Smooth muscle cell (in vitro differentiated cells): Measurements from ENCODE around the gene NRXN3. TPM values are rescaled to one million over a fixed set of nuclear protein-coding genes. Genes with fewer than 3 reads are reported as not detected.

Experiments
- DNase-seq: peaks from one replicate; lab custom pipeline; 2025; ENCODE audit not compliant: unreplicated experiment; lab: John Stamatoyannopoulos, UW
- H2AFZ ChIP-seq: fragments of 200-600 bp; sonication (generic); 2 replicates; pipeline ENCODE4 v1.6.0; 2016; ENCODE audit warnings: antibody characterized with exemption, low read depth, mild to moderate bottlenecking
- H3F3A ChIP-seq: fragments of 200-600 bp; sonication (generic); 2 replicates; pipeline ENCODE4 v1.6.0; 2017; ENCODE audit warnings: antibody characterized with exemption, low read depth
- H3K27ac ChIP-seq: fragments of 200-600 bp; sonication (generic); 2 replicates; pipeline ENCODE4 v1.5.1; 2016; ENCODE audit warnings: low read depth, mild to moderate bottlenecking
- H3K27me3 ChIP-seq: fragments of 200-600 bp; sonication (generic); 2 replicates; pipeline ENCODE4 v1.6.1; 2016; ENCODE audit warnings: low read depth, mild to moderate bottlenecking
- H3K36me3 ChIP-seq: fragments of 200-600 bp; sonication (generic); 2 replicates; pipeline ENCODE4 v1.5.1; 2016; ENCODE audit warnings: low read depth
- H3K4me1 ChIP-seq: fragments of 200-600 bp; sonication (generic); 2 replicates; pipeline ENCODE4 v1.5.1; 2016; ENCODE audit warnings: low read depth
- H3K4me2 ChIP-seq: fragments of 200-600 bp; sonication (generic); 2 replicates; pipeline ENCODE4 v1.6.0; 2016; ENCODE audit warnings: mild to moderate bottlenecking
- H3K4me3 ChIP-seq: fragments of 200-600 bp; sonication (generic); 2 replicates; pipeline ENCODE4 v1.5.1; 2016; ENCODE audit warnings: mild to moderate bottlenecking
- H3K79me2 ChIP-seq: fragments of 200-600 bp; sonication (generic); 2 replicates; pipeline ENCODE4 v1.6.0; 2016; ENCODE audit warnings: low read depth, mild to moderate bottlenecking
- H3K9ac ChIP-seq: fragments of 200-600 bp; sonication (generic); 2 replicates; pipeline ENCODE4 v1.6.0; 2016; ENCODE audit warnings: low read depth
- H3K9me3 ChIP-seq: fragments of 200-600 bp; sonication (generic); replicated peaks from 2 replicates; pipeline ENCODE4 v1.5.1; 2016; ENCODE audit warnings: low read depth
- H4K20me1 ChIP-seq: fragments of 200-600 bp; sonication (generic); 2 replicates; pipeline ENCODE4 v1.6.0; 2016; ENCODE audit warnings: low read depth
- WGBS: methylation state at CpG from one replicate; pipeline ENCODE4 v1.1.7; 2016; ENCODE audit warnings: low lambda C conversion rate; 5-methylcytosine and 5-hydroxymethylcytosine counted together
- polyA plus RNA-seq: library from polyadenylated mRNA; unstranded; fragments of >200 nt; fragmentation: Nextera tagmentation; extraction: Ambion mirVana; gene quantifications from 2 replicates; pipeline ENCODE4 v1.2.1, GENCODE V29; 2016
- total RNA-seq: library from RNA; depleted of rRNA; stranded (reverse); fragments of >200 nt; gene quantifications from 2 replicates; pipeline ENCODE4 v1.2.3, GENCODE V29; 2014
- TF ChIP-seq, protein P1 (sequence below): fragments of 200-600 bp; sonication (generic); IDR thresholded peaks from 2 replicates; pipeline ENCODE4 v1.5.1; 2017; ENCODE audit warnings: borderline replicate concordance, mild to moderate bottlenecking, antibody characterized with exemption; ENCODE audit not compliant: insufficient read depth, poor library complexity, severe bottlenecking

Gene NRXN3
- total and polyA plus RNA-seq, 2 experiments from 2014 or later: 1.2 to 7.0 TPM

- WGBS: 60% methylated on average over 13 of the region's 13 CpGs
- Histone ChIP-seq H3K27ac (no peak overlapping the region), H3K9ac (no peak overlapping the region), H3F3A (no peaks in the 10 kb centered on the region), H3K4me2 (no peak overlapping the region), H3K9me3 (no peaks in the 10 kb centered on the region), H4K20me1 (no peaks in the 10 kb centered on the region), H3K4me1 (no peaks in the 10 kb centered on the region), H3K79me2 (no peaks in the 10 kb centered on the region), H3K36me3 (no peaks in the 10 kb centered on the region), H3K27me3 (peaks cover 25% of the 10 kb centered on the region), H3K4me3 (no peak overlapping the region), H2AFZ (no peak overlapping the region)
- DNase-seq: no peak
- TF ChIP-seq, protein P1, sequence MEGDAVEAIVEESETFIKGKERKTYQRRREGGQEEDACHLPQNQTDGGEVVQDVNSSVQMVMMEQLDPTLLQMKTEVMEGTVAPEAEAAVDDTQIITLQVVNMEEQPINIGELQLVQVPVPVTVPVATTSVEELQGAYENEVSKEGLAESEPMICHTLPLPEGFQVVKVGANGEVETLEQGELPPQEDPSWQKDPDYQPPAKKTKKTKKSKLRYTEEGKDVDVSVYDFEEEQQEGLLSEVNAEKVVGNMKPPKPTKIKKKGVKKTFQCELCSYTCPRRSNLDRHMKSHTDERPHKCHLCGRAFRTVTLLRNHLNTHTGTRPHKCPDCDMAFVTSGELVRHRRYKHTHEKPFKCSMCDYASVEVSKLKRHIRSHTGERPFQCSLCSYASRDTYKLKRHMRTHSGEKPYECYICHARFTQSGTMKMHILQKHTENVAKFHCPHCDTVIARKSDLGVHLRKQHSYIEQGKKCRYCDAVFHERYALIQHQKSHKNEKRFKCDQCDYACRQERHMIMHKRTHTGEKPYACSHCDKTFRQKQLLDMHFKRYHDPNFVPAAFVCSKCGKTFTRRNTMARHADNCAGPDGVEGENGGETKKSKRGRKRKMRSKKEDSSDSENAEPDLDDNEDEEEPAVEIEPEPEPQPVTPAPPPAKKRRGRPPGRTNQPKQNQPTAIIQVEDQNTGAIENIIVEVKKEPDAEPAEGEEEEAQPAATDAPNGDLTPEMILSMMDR: peak; percentile 90
These were observed 428.1 kb downstream of the NRXN3 start for GRCh38 chr14:78598046-78598920.

GRCh38 chr14:78605025-78605762 is 435.0 kb downstream of the NRXN3 start:
- Histone ChIP-seq H3F3A (no peaks in the 10 kb centered on the region), H3K9me3 (no peaks in the 10 kb centered on the region), H2AFZ (no peak overlapping the region), H3K36me3 (no peaks in the 10 kb centered on the region), H3K27ac (peak overlapping the region; percentile 80), H3K4me3 (no peak overlapping the region), H3K9ac (no peak overlapping the region), H3K4me2 (peak overlapping the region; percentile 71), H3K4me1 (peaks cover 13% of the 10 kb centered on the region), H4K20me1 (no peaks in the 10 kb centered on the region), H3K27me3 (peaks cover 9% of the 10 kb centered on the region), H3K79me2 (no peaks in the 10 kb centered on the region)
- DNase-seq: no peak
- WGBS: 87% methylated on average over 4 of the region's 4 CpGs
- TF ChIP-seq, protein P1: no peak

DNA sequence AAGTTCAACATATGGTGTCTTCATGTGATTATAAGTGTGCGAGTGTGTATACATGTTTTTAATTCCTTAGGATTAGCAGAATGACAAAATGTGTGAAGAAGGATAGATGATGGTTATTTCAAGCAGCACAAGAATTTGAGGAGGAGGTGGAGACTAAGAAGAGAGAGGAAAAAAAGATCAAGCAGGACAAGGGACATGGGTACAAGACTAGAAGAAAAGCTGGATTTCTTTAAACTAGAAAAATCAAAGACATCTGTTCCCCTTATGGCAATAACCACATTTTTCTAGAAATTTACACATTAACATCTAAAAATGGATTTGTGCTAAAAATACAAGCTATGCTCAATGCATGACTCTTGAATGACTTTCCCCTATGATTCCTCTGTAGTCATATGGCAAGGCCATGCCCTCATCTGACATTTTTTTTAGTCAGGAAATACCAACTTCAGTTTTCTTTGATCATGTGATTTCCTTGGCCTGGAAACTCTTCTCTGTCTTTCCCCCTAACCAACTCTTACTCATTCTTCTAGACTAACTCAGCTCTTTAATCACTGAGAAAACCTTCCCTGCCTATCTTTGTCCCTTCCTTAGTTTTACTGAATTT is 435.8 kb downstream of the NRXN3 start:
- DNase-seq: no peak
- no peaks in the 10 kb centered on the region for H3K36me3 ChIP-seq
- no peak overlapping the region for H3K9ac ChIP-seq
- H3F3A ChIP-seq: no peaks in the 10 kb centered on the region
- peak overlapping the region; percentile 66 for H2AFZ ChIP-seq
- no peaks in the 10 kb centered on the region for H3K9me3 ChIP-seq
- H3K27me3 ChIP-seq: peaks cover under 1% of the 10 kb centered on the region
- TF ChIP-seq, protein P1: no peak
- H3K79me2 ChIP-seq: no peaks in the 10 kb centered on the region
- peak overlapping the region; percentile 80 for H3K27ac ChIP-seq
- no peak overlapping the region for H3K4me3 ChIP-seq
- WGBS: 21% methylated on average over 1 of the region's 1 CpG
- peaks cover 13% of the 10 kb centered on the region for H3K4me1 ChIP-seq
- H3K4me2 ChIP-seq: peak overlapping the region; percentile 71
- no peaks in the 10 kb centered on the region for H4K20me1 ChIP-seq
